Effector memory CD8-positive, alpha-beta T cell (primary cell): ENCODE results near the gene ZNF157.
A peak's percentile ranks its signal among the peaks of the same experiment; 100 is the strongest.
"Not testable (repeated sequence)": the region's sequence is repeated elsewhere in the genome, so short reads cannot be mapped to it uniquely, and the experiment has no call there.

Source experiments
- ATAC-seq: fragments of 150-1000 bp; cut with Tn5 transposase; replicated peaks from 2 replicates; pipeline ENCODE4 v1.10.0; 2021; ENCODE audit warnings: mild to moderate bottlenecking, moderate library complexity
- DNase-seq, 3 experiments: peaks; one replicate each; pipeline ENCODE4 v3.0.0; 2021
- H3K27ac Mint-ChIP-seq, 2 donors: one replicate each; pipeline ENCODE4 v1.8.0; 2022; ENCODE audit warnings: mild to moderate bottlenecking in 2 of 2, mixed read lengths in 2 of 2, moderate library complexity in 2 of 2
- H3K27me3 Mint-ChIP-seq, 2 donors: one replicate each; pipeline ENCODE4 v1.8.0; 2022; ENCODE audit warnings: mixed read lengths in 2 of 2
- H3K36me3 Mint-ChIP-seq: one replicate; pipeline ENCODE4 v1.8.0; 2022; ENCODE audit warnings: mild to moderate bottlenecking, moderate library complexity, mixed read lengths; ENCODE audit not compliant: insufficient read depth
- H3K4me1 Mint-ChIP-seq, 2 donors: one replicate each; pipeline ENCODE4 v1.8.0; 2022; ENCODE audit warnings: low read depth in 2 of 2, mixed read lengths in 2 of 2
- H3K4me3 Mint-ChIP-seq, 2 donors: one replicate each; pipeline ENCODE4 v1.8.0; 2022; ENCODE audit warnings: mild to moderate bottlenecking in 2 of 2, mixed read lengths in 2 of 2, moderate library complexity in 2 of 2
- H3K9me3 Mint-ChIP-seq, 2 donors: one replicate each; pipeline ENCODE4 v1.8.0; 2022; ENCODE audit warnings: mixed read lengths in 2 of 2
- total RNA-seq, 9 experiments: gene quantifications; one replicate each; lab custom pipeline; 2026; lab: John Stamatoyannopoulos, UW

Gene ZNF157
- 0.63 to 1.5 (median 1.2) reads per million in 9 experiments for total RNA-seq

DNA sequence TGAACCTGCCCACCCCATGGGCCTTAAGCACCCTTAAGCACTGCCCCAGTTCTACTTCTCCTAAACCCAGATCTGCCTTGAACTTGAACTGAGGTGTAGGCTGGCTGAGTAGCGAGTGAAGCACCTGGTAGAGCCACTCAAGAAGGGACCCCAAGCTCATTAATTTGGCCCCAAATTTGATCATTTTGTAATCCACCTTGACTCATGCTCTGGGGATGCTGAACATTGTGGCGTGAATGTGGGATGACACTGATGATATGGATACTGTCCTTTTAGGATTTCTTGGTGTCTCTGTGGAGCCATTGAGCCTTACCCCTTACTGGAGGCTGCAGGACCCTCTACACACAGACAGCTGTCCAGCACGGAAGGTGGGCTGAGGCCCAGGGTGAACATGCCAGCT lies at the start of gene ZNF157:
TSS of gene ZNF157 (plus strand) at position 301 of the 400 bp plus-strand sequence. CDS start at position 392, 91 bp downstream.
- H3K27me3 Mint-ChIP-seq: no peaks in the 10 kb centered on the region
- peaks cover 10 to 12% of the 10 kb centered on the region in 2 donors for H3K4me1 Mint-ChIP-seq
- no peak within 1 kb of the TSS for H3K27ac Mint-ChIP-seq
- no peaks in the 10 kb centered on the region for H3K9me3 Mint-ChIP-seq
- H3K36me3 Mint-ChIP-seq: no peaks in the 10 kb centered on the region
- ATAC-seq: no peak
- no peak for DNase-seq
- no peak within 1 kb of the TSS for H3K4me3 Mint-ChIP-seq

DNA sequence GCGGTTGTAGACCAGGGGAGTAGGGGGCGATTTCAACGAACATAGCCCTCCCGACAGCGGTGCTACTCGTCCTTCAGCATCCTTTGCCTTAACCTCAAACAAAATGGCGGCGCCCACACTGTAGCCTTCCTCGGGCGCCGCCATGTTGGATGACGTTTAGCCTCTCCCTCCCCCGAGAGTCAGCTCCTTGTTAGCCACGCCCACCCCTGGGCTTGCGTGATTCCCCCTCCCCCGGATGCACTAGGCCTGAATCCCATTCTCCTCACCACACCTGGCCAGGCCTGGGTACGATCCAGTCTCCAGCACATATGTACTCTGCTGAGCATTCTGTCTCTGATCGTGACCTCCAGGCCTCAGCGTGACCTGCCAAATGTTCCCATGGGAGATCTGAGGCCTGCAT lies 49.0 kb upstream of the ZNF157 start:
- no peaks in the 10 kb centered on the region for H3K36me3 Mint-ChIP-seq
- H3K9me3 Mint-ChIP-seq: no peaks in the 10 kb centered on the region
- ATAC-seq (no peak), DNase-seq (no peak)
- H3K27me3 Mint-ChIP-seq: no peaks in the 10 kb centered on the region
- no peak overlapping the region for H3K4me3 Mint-ChIP-seq
- no peak overlapping the region for H3K27ac Mint-ChIP-seq
- no peaks in the 10 kb centered on the region for H3K4me1 Mint-ChIP-seq

DNA sequence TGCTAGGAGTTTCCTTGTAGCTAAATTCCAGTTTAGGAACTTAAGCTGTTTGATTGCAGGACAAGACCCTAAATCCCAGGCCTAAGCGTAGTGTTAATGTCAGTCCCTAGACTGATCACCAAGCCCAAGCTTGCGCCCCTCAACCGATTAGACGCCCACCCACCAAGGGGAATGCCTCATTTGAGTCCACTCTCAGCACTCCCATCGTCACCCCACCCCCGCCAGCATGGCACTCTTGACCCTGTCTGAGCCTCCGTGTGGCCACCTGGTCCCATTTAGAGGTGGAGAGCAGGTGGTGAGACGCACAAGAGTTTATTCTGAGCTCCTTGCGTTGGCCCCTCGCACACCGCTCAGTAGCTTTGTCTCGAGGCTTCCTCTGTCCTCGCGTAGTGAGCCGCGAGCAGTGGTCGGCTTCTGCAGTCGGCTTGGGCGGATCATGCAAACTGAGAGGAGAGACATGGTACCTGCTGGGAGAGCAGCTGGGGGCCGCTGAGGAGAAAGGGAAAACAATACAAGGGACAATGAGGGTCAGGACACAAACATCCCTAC lies 48.5 kb upstream of the ZNF157 start:
- H3K4me1 Mint-ChIP-seq: no peaks in the 10 kb centered on the region

GRCh38 chrX:47327902-47328301 lies 42.5 kb upstream of the ZNF157 start:
- ATAC-seq (no peak), DNase-seq (no peak)
- Mint-ChIP-seq H3K4me1 (no peaks in the 10 kb centered on the region), H3K27me3 (no peaks in the 10 kb centered on the region), H3K9me3 (no peaks in the 10 kb centered on the region), H3K27ac (no peak overlapping the region), H3K36me3 (no peaks in the 10 kb centered on the region), H3K4me3 (no peak overlapping the region)

More for the DNA sequence above, 48.5 kb upstream of the ZNF157 start:
- H3K9me3 Mint-ChIP-seq: no peaks in the 10 kb centered on the region
- no peaks in the 10 kb centered on the region for H3K27me3 Mint-ChIP-seq
- H3K36me3 Mint-ChIP-seq: no peaks in the 10 kb centered on the region
- DNase-seq: no peak
- no peak for ATAC-seq
- no peak overlapping the region for H3K4me3 Mint-ChIP-seq
- no peak overlapping the region for H3K27ac Mint-ChIP-seq

GRCh38 chrX:47332729-47333128 lies 37.6 kb upstream of the ZNF157 start:
- not testable (repeated sequence) for DNase-seq, H3K4me1 Mint-ChIP-seq, H3K36me3 Mint-ChIP-seq, H3K27me3 Mint-ChIP-seq, H3K4me3 Mint-ChIP-seq, H3K27ac Mint-ChIP-seq, ATAC-seq, H3K9me3 Mint-ChIP-seq

GRCh38 chrX:47351706-47352105 lies 18.7 kb upstream of the ZNF157 start:
- DNase-seq (no peak), ATAC-seq (no peak)
- H3K4me1 Mint-ChIP-seq: no peaks in the 10 kb centered on the region
- H3K27ac Mint-ChIP-seq: no peak overlapping the region
- H3K27me3 Mint-ChIP-seq: no peaks in the 10 kb centered on the region
- no peak overlapping the region for H3K4me3 Mint-ChIP-seq
- no peaks in the 10 kb centered on the region for H3K9me3 Mint-ChIP-seq
- H3K36me3 Mint-ChIP-seq: no peaks in the 10 kb centered on the region

DNA sequence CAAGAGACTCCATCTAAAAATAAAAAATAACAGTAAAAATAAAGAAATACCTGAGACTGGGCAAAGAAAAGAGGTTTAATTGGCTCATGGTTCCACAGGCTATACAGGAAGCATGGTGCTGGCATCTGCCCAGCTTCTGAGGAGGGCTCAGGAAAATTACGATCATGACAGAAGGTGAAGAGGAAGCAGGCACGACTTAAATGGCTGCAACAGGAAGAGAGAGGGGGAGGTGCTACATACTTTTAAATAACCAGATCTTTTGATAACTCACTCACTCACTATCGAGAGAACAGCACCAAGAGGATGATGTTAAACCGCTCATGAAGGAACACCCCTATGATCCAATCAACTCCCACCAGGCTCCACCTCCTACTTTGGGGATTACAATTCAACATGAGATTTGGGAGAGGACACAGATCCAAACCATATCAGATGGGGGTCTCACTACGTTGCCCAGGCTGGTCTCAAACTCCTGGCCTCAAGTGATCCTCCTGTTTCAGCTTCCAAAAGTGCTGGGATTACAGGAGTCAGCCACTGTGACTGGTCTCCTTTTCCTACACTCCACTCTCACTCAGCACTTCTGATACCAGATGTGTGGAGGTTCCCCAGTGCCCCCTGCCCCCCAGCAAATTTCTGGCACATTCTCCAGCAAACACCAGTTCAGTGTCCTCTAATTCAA lies 11.9 kb upstream of the ZNF157 start:
- Mint-ChIP-seq H3K9me3 (no peaks in the 10 kb centered on the region), H3K27me3 (no peaks in the 10 kb centered on the region), H3K4me3 (peak overlapping the region; percentile 68 to 84), H3K36me3 (peaks cover 7% of the 10 kb centered on the region), H3K27ac (peak overlapping the region; percentile 86 to 93), H3K4me1 (peaks cover 17 to 18% of the 10 kb centered on the region in 2 donors)
- no peak for ATAC-seq
- no peak for DNase-seq

DNA sequence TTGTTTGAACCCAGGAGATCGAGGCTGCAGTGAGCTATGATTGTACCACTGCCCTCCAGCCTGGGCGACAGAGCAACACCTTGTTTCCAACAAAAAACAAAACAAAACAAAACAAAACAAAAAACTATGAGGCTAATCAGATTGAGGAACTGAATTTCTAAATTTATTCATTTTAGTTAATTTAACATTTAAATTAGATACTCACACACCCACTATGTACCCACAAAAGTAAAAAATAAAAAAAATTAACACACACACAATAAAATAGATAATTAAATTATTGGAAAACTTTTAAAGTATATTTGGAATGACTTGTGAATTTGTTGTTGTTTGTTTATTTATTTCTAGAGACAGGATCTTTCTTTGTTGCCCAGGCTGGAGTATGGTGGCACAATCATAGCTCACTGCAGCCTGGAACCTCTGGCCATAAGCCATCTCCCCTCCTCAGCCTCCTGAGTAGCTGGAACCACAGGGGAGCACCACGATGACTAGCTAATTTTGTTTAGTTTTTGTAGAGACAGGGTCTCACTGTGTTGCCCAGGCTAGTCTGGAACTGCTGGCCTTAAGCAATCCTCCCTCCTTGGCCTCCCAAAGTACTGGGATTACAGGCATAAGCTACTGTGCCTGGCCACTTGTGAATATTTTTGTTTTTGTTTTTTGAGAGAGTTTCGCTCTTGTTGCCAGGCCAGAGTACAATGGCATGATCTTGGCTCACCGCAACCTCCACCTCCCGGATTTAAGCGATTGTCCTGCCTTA lies 9.8 kb upstream of the ZNF157 start:
- no peak overlapping the region for H3K4me3 Mint-ChIP-seq
- no peak for DNase-seq
- ATAC-seq: no peak
- peaks cover 7% of the 10 kb centered on the region for H3K36me3 Mint-ChIP-seq
- no peak overlapping the region for H3K27ac Mint-ChIP-seq
- H3K4me1 Mint-ChIP-seq: peaks cover 17 to 18% of the 10 kb centered on the region in 2 donors
- no peaks in the 10 kb centered on the region for H3K27me3 Mint-ChIP-seq
- H3K9me3 Mint-ChIP-seq: no peaks in the 10 kb centered on the region

- ATAC-seq (peak; percentile 74), DNase-seq (peak; percentile 39 to 48 (median 43))
- Mint-ChIP-seq H3K27me3 (no peaks in the 10 kb centered on the region), H3K9me3 (no peaks in the 10 kb centered on the region), H3K36me3 (peaks cover 7% of the 10 kb centered on the region), H3K27ac (peak overlapping the region; percentile 89 to 94), H3K4me3 (peak overlapping the region; percentile 63 to 71), H3K4me1 (peaks cover 25 to 27% of the 10 kb centered on the region in 2 donors)
These were observed 8.6 kb upstream of the ZNF157 start for GRCh38 chrX:47361538-47362511.

- Mint-ChIP-seq H3K9me3 (no peaks in the 10 kb centered on the region), H3K27ac (peak overlapping the region; percentile 80 to 89), H3K27me3 (no peaks in the 10 kb centered on the region), H3K36me3 (peaks cover 7% of the 10 kb centered on the region), H3K4me3 (peak overlapping the region; percentile 89 to 90), H3K4me1 (peaks cover 19 to 21% of the 10 kb centered on the region in 2 donors)
- peak; percentile 64 to 69 (median 65) for DNase-seq
- peak; percentile 75 for ATAC-seq
These were observed 4.2 kb upstream of the ZNF157 start for GRCh38 chrX:47366041-47366722.

- no peak overlapping the region for H3K27ac Mint-ChIP-seq
- ATAC-seq (no peak), DNase-seq (no peak)
- no peaks in the 10 kb centered on the region for H3K4me1 Mint-ChIP-seq
- no peaks in the 10 kb centered on the region for H3K9me3 Mint-ChIP-seq
- no peaks in the 10 kb centered on the region for H3K27me3 Mint-ChIP-seq
- no peak overlapping the region for H3K4me3 Mint-ChIP-seq
- H3K36me3 Mint-ChIP-seq: no peaks in the 10 kb centered on the region
These were observed 2.8 kb downstream of the ZNF157 start for GRCh38 chrX:47373198-47373597.

DNA sequence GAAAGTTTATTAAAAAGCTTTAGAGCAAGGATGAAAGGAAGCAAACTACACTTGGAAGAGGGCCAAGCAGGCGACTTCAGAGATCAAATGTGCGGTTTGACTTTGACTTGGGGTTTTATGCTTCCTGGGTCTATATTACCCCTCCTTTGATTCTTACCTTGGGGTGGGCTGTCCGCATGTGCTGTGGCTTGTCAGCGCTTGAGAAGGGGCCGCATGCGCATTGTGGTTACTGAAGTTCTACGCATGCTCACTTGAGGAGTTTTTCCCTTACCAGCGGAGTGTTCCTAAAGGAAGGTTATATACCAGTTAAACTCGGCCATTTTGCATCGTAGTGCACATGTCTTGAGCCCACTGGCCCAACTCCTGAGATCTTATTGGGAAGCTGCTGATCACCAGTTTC lies 9.9 kb downstream of the ZNF157 start:
- Mint-ChIP-seq H3K9me3 (no peaks in the 10 kb centered on the region), H3K4me3 (peak overlapping the region; percentile 70 to 75), H3K4me1 (peaks cover 4% of the 10 kb centered on the region in 2 donors), H3K36me3 (peaks cover 6% of the 10 kb centered on the region), H3K27me3 (no peaks in the 10 kb centered on the region), H3K27ac (peak overlapping the region; percentile 64 to 83)
- peak; percentile 61 to 69 (median 62) for DNase-seq
- peak; percentile 96 for ATAC-seq
